ENCODE data around the gene EFNB1. TPM values are rescaled to one million over a fixed set of nuclear protein-coding genes. Genes with fewer than 3 reads are reported as not detected.

EFNB1 gene
- total RNA-seq, 1 donor from 2014 or later = 23.3 TPM

DNA sequence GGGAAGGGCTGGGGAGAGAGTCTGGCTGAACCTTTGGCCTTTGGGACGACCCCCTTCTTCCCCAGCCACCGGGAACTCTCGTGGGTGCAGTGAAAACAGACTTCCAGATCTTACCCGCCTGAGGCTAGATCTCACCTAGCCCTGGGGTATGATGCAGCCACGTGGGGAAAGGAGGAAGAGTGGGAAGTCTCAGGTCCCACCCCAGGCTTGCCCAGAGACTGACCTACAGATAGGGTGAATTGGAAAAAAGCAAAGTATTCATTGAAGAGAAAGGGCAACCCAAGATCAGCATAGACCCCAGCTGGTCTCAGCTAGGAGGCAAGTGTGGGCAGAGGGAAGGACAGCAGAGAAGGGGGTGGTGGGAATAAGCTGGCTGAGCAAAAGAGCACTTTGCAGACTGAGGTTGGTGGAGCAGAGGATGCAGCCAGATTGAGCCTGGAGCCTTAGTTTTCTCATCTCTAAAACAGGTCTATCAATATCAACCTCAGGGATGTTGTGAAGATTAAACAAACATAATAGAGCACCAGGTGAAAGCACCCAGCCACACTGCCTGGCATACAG is 4.2 kb upstream of the EFNB1 start:
- no peaks in the 10 kb centered on the region for H3K36me3 ChIP-seq (ENCODE audit: insufficient read depth, low read length)
- no peak for DNase-seq (ENCODE audit: low read depth)
- Mint-ChIP-seq H3K4me1 (ENCODE audit: low read depth, unreplicated experiment) (no peaks in the 10 kb centered on the region), H3K36me3 (ENCODE audit: low read depth, unreplicated experiment) (no peaks in the 10 kb centered on the region), H3K27me3 (ENCODE audit: low read depth, unreplicated experiment) (peaks cover 27% of the 10 kb centered on the region), H3K9me3 (ENCODE audit: unreplicated experiment) (no peaks in the 10 kb centered on the region), H3K4me3 (ENCODE audit: unreplicated experiment) (no peak overlapping the region), H3K27ac (ENCODE audit: unreplicated experiment) (no peak overlapping the region)
- H3K27ac ChIP-seq (ENCODE audit: low read depth, low read length) = no peak overlapping the region
- peaks cover 4% of the 10 kb centered on the region for H3K4me1 ChIP-seq (ENCODE audit: insufficient read depth, low read length)
- no peak for TF ChIP-seq EZH2 (IDR thresholded peaks at IDR 0.05; ENCODE audit: insufficient read depth, low read length)
- TF ChIP-seq, protein P1, sequence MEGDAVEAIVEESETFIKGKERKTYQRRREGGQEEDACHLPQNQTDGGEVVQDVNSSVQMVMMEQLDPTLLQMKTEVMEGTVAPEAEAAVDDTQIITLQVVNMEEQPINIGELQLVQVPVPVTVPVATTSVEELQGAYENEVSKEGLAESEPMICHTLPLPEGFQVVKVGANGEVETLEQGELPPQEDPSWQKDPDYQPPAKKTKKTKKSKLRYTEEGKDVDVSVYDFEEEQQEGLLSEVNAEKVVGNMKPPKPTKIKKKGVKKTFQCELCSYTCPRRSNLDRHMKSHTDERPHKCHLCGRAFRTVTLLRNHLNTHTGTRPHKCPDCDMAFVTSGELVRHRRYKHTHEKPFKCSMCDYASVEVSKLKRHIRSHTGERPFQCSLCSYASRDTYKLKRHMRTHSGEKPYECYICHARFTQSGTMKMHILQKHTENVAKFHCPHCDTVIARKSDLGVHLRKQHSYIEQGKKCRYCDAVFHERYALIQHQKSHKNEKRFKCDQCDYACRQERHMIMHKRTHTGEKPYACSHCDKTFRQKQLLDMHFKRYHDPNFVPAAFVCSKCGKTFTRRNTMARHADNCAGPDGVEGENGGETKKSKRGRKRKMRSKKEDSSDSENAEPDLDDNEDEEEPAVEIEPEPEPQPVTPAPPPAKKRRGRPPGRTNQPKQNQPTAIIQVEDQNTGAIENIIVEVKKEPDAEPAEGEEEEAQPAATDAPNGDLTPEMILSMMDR (IDR thresholded peaks at IDR 0.05; ENCODE audit: insufficient read depth, low read depth, low read length) = no peak
- H3K4me3 ChIP-seq (ENCODE audit: insufficient read depth, low read depth, low read length) = no peak overlapping the region
- H2AFZ ChIP-seq (ENCODE audit: low read depth, low read length) = no peak overlapping the region
- no peak overlapping the region for H3K9ac ChIP-seq (ENCODE audit: low read length)
- H3K4me2 ChIP-seq (ENCODE audit: low read length) = no peak overlapping the region
- H3K79me2 ChIP-seq (ENCODE audit: insufficient read depth, low read length) = no peaks in the 10 kb centered on the region
- FAIRE-seq = no peak
- no peaks in the 10 kb centered on the region for H3K9me3 ChIP-seq (ENCODE audit: insufficient read depth, low read depth, low read length)
- H3K27me3 ChIP-seq (ENCODE audit: insufficient read depth, low read length) = no peaks in the 10 kb centered on the region
- H4K20me1 ChIP-seq (ENCODE audit: insufficient read depth, low read length) = no peaks in the 10 kb centered on the region

GRCh38 chrX:68826113-68826980 is 2.5 kb upstream of the EFNB1 start:
- peaks cover 14% of the 10 kb centered on the region for H3K79me2 ChIP-seq (ENCODE audit: insufficient read depth, low read length)
- H3K27me3 Mint-ChIP-seq (ENCODE audit: low read depth, unreplicated experiment) = peaks cover 25% of the 10 kb centered on the region

More at GRCh38 chrX:68826113-68826980, 2.5 kb upstream of the EFNB1 start:
- Histone ChIP-seq H3K4me1 (ENCODE audit: insufficient read depth, low read length) (peaks cover 8% of the 10 kb centered on the region), H3K9me3 (ENCODE audit: insufficient read depth, low read depth, low read length) (no peaks in the 10 kb centered on the region), H3K4me3 (ENCODE audit: insufficient read depth, low read depth, low read length) (no peak overlapping the region), H3K36me3 (ENCODE audit: insufficient read depth, low read length) (no peaks in the 10 kb centered on the region), H3K27me3 (ENCODE audit: insufficient read depth, low read length) (no peaks in the 10 kb centered on the region), H3K9ac (ENCODE audit: low read length) (no peak overlapping the region), H3K27ac (ENCODE audit: low read depth, low read length) (no peak overlapping the region), H2AFZ (ENCODE audit: low read depth, low read length) (no peak overlapping the region), H3K4me2 (ENCODE audit: low read length) (no peak overlapping the region), H4K20me1 (ENCODE audit: insufficient read depth, low read length) (peaks cover 2% of the 10 kb centered on the region)
- Mint-ChIP-seq H3K27ac (ENCODE audit: unreplicated experiment) (no peak overlapping the region), H3K4me3 (ENCODE audit: unreplicated experiment) (no peak overlapping the region), H3K36me3 (ENCODE audit: low read depth, unreplicated experiment) (no peaks in the 10 kb centered on the region), H3K4me1 (ENCODE audit: low read depth, unreplicated experiment) (no peaks in the 10 kb centered on the region), H3K9me3 (ENCODE audit: unreplicated experiment) (no peaks in the 10 kb centered on the region)
- TF ChIP-seq EZH2 (IDR thresholded peaks at IDR 0.05; ENCODE audit: insufficient read depth, low read length) = no peak
- TF ChIP-seq, protein P1 (IDR thresholded peaks at IDR 0.05; ENCODE audit: insufficient read depth, low read depth, low read length) = no peak
- FAIRE-seq (peak; percentile 85), DNase-seq (ENCODE audit: low read depth) (no peak)

Data from astrocyte (in vitro differentiated cells and primary cell).